Measurements from ENCODE around the gene CALCA. TPM values are rescaled to one million over a fixed set of nuclear protein-coding genes. Genes with fewer than 3 reads are reported as not detected.

The CALCA gene
- total RNA-seq, 1 donor from 2014 or later, result not detected

GRCh38 chr11:14949437-14950147 is 22.6 kb downstream of the CALCA start:
- H3K4me1 ChIP-seq (ENCODE audit: control insufficient read depth in 3 of 3, insufficient read depth in 3 of 3, low read length in 3 of 3), result no peaks in the 10 kb centered on the region
- H3K9ac ChIP-seq (ENCODE audit: low read depth in 1 of 3, low read length in 3 of 3), result no peak overlapping the region
- no peak overlapping the region for H3K27ac ChIP-seq (ENCODE audit: low read depth, low read length)
- H3K9me3 ChIP-seq (ENCODE audit: control insufficient read depth in 3 of 3, low read length in 3 of 3), result no peaks in the 10 kb centered on the region
- no peaks in the 10 kb centered on the region for H3K27me3 ChIP-seq (ENCODE audit: control insufficient read depth in 3 of 3, insufficient read depth in 3 of 3, low read length in 3 of 3)
- H3K4me3 ChIP-seq (ENCODE audit: low read length in 3 of 3), result no peak overlapping the region
- no peaks in the 10 kb centered on the region for H3K36me3 ChIP-seq (ENCODE audit: control insufficient read depth in 3 of 3, insufficient read depth in 3 of 3, low read length in 3 of 3)

GRCh38 chr11:14942745-14943144 is 29.4 kb downstream of the CALCA start:
- Histone ChIP-seq H3K36me3 (ENCODE audit: control insufficient read depth in 3 of 3, insufficient read depth in 3 of 3, low read length in 3 of 3) (no peaks in the 10 kb centered on the region), H3K27me3 (ENCODE audit: control insufficient read depth in 3 of 3, insufficient read depth in 3 of 3, low read length in 3 of 3) (no peaks in the 10 kb centered on the region), H3K27ac (ENCODE audit: low read depth, low read length) (no peak overlapping the region), H3K9ac (ENCODE audit: low read depth in 1 of 3, low read length in 3 of 3) (no peak overlapping the region), H3K9me3 (ENCODE audit: control insufficient read depth in 3 of 3, low read length in 3 of 3) (no peaks in the 10 kb centered on the region), H3K4me1 (ENCODE audit: control insufficient read depth in 3 of 3, insufficient read depth in 3 of 3, low read length in 3 of 3) (no peaks in the 10 kb centered on the region), H3K4me3 (ENCODE audit: low read length in 3 of 3) (no peak overlapping the region)

- H3K27ac ChIP-seq (ENCODE audit: low read depth, low read length), result no peak overlapping the region
- H3K9ac ChIP-seq (ENCODE audit: low read depth in 1 of 3, low read length in 3 of 3), result no peak overlapping the region
- no peaks in the 10 kb centered on the region for H3K36me3 ChIP-seq (ENCODE audit: control insufficient read depth in 3 of 3, insufficient read depth in 3 of 3, low read length in 3 of 3)
- no peaks in the 10 kb centered on the region for H3K9me3 ChIP-seq (ENCODE audit: control insufficient read depth in 3 of 3, low read length in 3 of 3)
- no peak overlapping the region for H3K4me3 ChIP-seq (ENCODE audit: low read length in 3 of 3)
- no peaks in the 10 kb centered on the region for H3K4me1 ChIP-seq (ENCODE audit: control insufficient read depth in 3 of 3, insufficient read depth in 3 of 3, low read length in 3 of 3)
- no peaks in the 10 kb centered on the region for H3K27me3 ChIP-seq (ENCODE audit: control insufficient read depth in 3 of 3, insufficient read depth in 3 of 3, low read length in 3 of 3)
Measured at GRCh38 chr11:14938936-14939335, 33.2 kb downstream of the CALCA start.

- no peak overlapping the region for H3K4me3 ChIP-seq (ENCODE audit: low read length in 3 of 3)
Measured at GRCh38 chr11:14934641-14935351, 37.4 kb downstream of the CALCA start.

GRCh38 chr11:14932447-14932846 is 39.7 kb downstream of the CALCA start:
- H3K36me3 ChIP-seq (ENCODE audit: control insufficient read depth in 3 of 3, insufficient read depth in 3 of 3, low read length in 3 of 3), result no peaks in the 10 kb centered on the region
- no peaks in the 10 kb centered on the region for H3K4me1 ChIP-seq (ENCODE audit: control insufficient read depth in 3 of 3, insufficient read depth in 3 of 3, low read length in 3 of 3)

More at GRCh38 chr11:14934641-14935351, 37.4 kb downstream of the CALCA start:
- Histone ChIP-seq H3K27ac (ENCODE audit: low read depth, low read length) (no peak overlapping the region), H3K4me1 (ENCODE audit: control insufficient read depth in 3 of 3, insufficient read depth in 3 of 3, low read length in 3 of 3) (no peaks in the 10 kb centered on the region), H3K27me3 (ENCODE audit: control insufficient read depth in 3 of 3, insufficient read depth in 3 of 3, low read length in 3 of 3) (peaks cover 0 to 2% (median 0%) of the 10 kb centered on the region in 3 donors), H3K9me3 (ENCODE audit: control insufficient read depth in 3 of 3, low read length in 3 of 3) (no peaks in the 10 kb centered on the region), H3K36me3 (ENCODE audit: control insufficient read depth in 3 of 3, insufficient read depth in 3 of 3, low read length in 3 of 3) (no peaks in the 10 kb centered on the region), H3K9ac (ENCODE audit: low read depth in 1 of 3, low read length in 3 of 3) (no peak overlapping the region)

GRCh38 chr11:14930369-14930768 is 41.8 kb downstream of the CALCA start:
- H3K9ac ChIP-seq (ENCODE audit: low read depth in 1 of 3, low read length in 3 of 3), result no peak overlapping the region
- no peaks in the 10 kb centered on the region for H3K4me1 ChIP-seq (ENCODE audit: control insufficient read depth in 3 of 3, insufficient read depth in 3 of 3, low read length in 3 of 3)

More at GRCh38 chr11:14932447-14932846, 39.7 kb downstream of the CALCA start:
- Histone ChIP-seq H3K9me3 (ENCODE audit: control insufficient read depth in 3 of 3, low read length in 3 of 3) (no peaks in the 10 kb centered on the region), H3K27me3 (ENCODE audit: control insufficient read depth in 3 of 3, insufficient read depth in 3 of 3, low read length in 3 of 3) (peaks cover 0 to 2% (median 0%) of the 10 kb centered on the region in 3 donors), H3K9ac (ENCODE audit: low read depth in 1 of 3, low read length in 3 of 3) (no peak overlapping the region), H3K4me3 (ENCODE audit: low read length in 3 of 3) (no peak overlapping the region), H3K27ac (ENCODE audit: low read depth, low read length) (no peak overlapping the region)

GRCh38 chr11:14927146-14927545 is 45.0 kb downstream of the CALCA start:
- Histone ChIP-seq H3K27ac (ENCODE audit: low read depth, low read length) (no peak overlapping the region), H3K9ac (ENCODE audit: low read depth in 1 of 3, low read length in 3 of 3) (no peak overlapping the region)

More at GRCh38 chr11:14930369-14930768, 41.8 kb downstream of the CALCA start:
- H3K27me3 ChIP-seq (ENCODE audit: control insufficient read depth in 3 of 3, insufficient read depth in 3 of 3, low read length in 3 of 3), result peaks cover 0 to 2% (median 0%) of the 10 kb centered on the region in 3 donors
- H3K9me3 ChIP-seq (ENCODE audit: control insufficient read depth in 3 of 3, low read length in 3 of 3), result no peaks in the 10 kb centered on the region
- no peaks in the 10 kb centered on the region for H3K36me3 ChIP-seq (ENCODE audit: control insufficient read depth in 3 of 3, insufficient read depth in 3 of 3, low read length in 3 of 3)
- no peak overlapping the region for H3K4me3 ChIP-seq (ENCODE audit: low read length in 3 of 3)
- no peak overlapping the region for H3K27ac ChIP-seq (ENCODE audit: low read depth, low read length)

GRCh38 chr11:14924318-14924717 is 47.8 kb downstream of the CALCA start:
- H3K36me3 ChIP-seq (ENCODE audit: control insufficient read depth in 3 of 3, insufficient read depth in 3 of 3, low read length in 3 of 3), result no peaks in the 10 kb centered on the region
- H3K4me3 ChIP-seq (ENCODE audit: low read length in 3 of 3), result no peak overlapping the region
- no peak overlapping the region for H3K27ac ChIP-seq (ENCODE audit: low read depth, low read length)
- H3K27me3 ChIP-seq (ENCODE audit: control insufficient read depth in 3 of 3, insufficient read depth in 3 of 3, low read length in 3 of 3), result no peaks in the 10 kb centered on the region
- no peaks in the 10 kb centered on the region for H3K4me1 ChIP-seq (ENCODE audit: control insufficient read depth in 3 of 3, insufficient read depth in 3 of 3, low read length in 3 of 3)
- no peak overlapping the region for H3K9ac ChIP-seq (ENCODE audit: low read depth in 1 of 3, low read length in 3 of 3)
- H3K9me3 ChIP-seq (ENCODE audit: control insufficient read depth in 3 of 3, low read length in 3 of 3), result no peaks in the 10 kb centered on the region

More at GRCh38 chr11:14927146-14927545, 45.0 kb downstream of the CALCA start:
- no peaks in the 10 kb centered on the region for H3K36me3 ChIP-seq (ENCODE audit: control insufficient read depth in 3 of 3, insufficient read depth in 3 of 3, low read length in 3 of 3)
- H3K9me3 ChIP-seq (ENCODE audit: control insufficient read depth in 3 of 3, low read length in 3 of 3), result no peaks in the 10 kb centered on the region
- H3K4me3 ChIP-seq (ENCODE audit: low read length in 3 of 3), result no peak overlapping the region
- H3K4me1 ChIP-seq (ENCODE audit: control insufficient read depth in 3 of 3, insufficient read depth in 3 of 3, low read length in 3 of 3), result no peaks in the 10 kb centered on the region
- H3K27me3 ChIP-seq (ENCODE audit: control insufficient read depth in 3 of 3, insufficient read depth in 3 of 3, low read length in 3 of 3), result peaks cover 0 to 2% (median 0%) of the 10 kb centered on the region in 3 donors
